ENCODE measurements around the gene SERHL2.
"Not testable (repeated sequence)": the region's sequence is repeated elsewhere in the genome, so short reads cannot be mapped to it uniquely, and the experiment has no call there.

- not testable (repeated sequence) for TF ChIP-seq CTCF (optimal IDR thresholded peaks at IDR 0.05 in 1 of 3, IDR thresholded peaks at IDR 0.05 in 1 of 3, conservative IDR thresholded peaks at IDR 0.05 in 1 of 3; ENCODE audit: extremely low read depth in 1 of 3, insufficient read depth in 2 of 3, low read length in 3 of 3); EZH2 (IDR thresholded peaks at IDR 0.05; ENCODE audit: low read length)
Observed at GRCh38 chr22:42615860-42616175, 62.1 kb downstream of the SERHL2 start.

Data from keratinocyte (primary cell).